Measurements from ENCODE around the gene RWDD1. TPM values are rescaled to one million over a fixed set of nuclear protein-coding genes. Genes with fewer than 3 reads are reported as not detected.

RWDD1 gene
- total and polyA plus RNA-seq, 2 of the 13 experiments (the other 11 are each of a cell fraction or from before 2014, with no cell fraction given) = 27.4 to 67.1 TPM

- TF ChIP-seq ZNF574 (CRISPR knock-in tag; IDR thresholded peaks at IDR 0.05) (peak; percentile 89), ZNF407 (CRISPR knock-in tag; IDR thresholded peaks at IDR 0.05; ENCODE audit: not compliant biosample characterization) (no peak), MED1 (CRISPR knock-in tag; IDR thresholded peaks at IDR 0.05) (peak; percentile 97), ZNF10 (CRISPR knock-in tag; IDR thresholded peaks at IDR 0.05; ENCODE audit: borderline replicate concordance, low read depth) (no peak), ZFP90 (CRISPR knock-in tag; IDR thresholded peaks at IDR 0.05; ENCODE audit: borderline replicate concordance) (peak; percentile 74; the same call in 1 of the 2 replicates), RFXAP (CRISPR knock-in tag; IDR thresholded peaks at IDR 0.05; ENCODE audit: borderline replicate concordance) (peak; percentile 90), FUBP1 (CRISPR knock-in tag; IDR thresholded peaks at IDR 0.05; ENCODE audit: borderline replicate concordance) (no peak), ZNF83 (CRISPR knock-in tag; IDR thresholded peaks at IDR 0.05; ENCODE audit: borderline replicate concordance) (no peak), SALL2 (CRISPR knock-in tag; IDR thresholded peaks at IDR 0.05) (peak; percentile 85; the same call in 1 of the 2 replicates), ZSCAN22 (CRISPR knock-in tag; IDR thresholded peaks at IDR 0.05) (no peak), KLF13 (CRISPR knock-in tag; IDR thresholded peaks at IDR 0.05) (no peak), RBM39 (IDR thresholded peaks at IDR 0.05; ENCODE audit: low read depth, low read length, poor library complexity, severe bottlenecking) (no peak), SIN3A (IDR thresholded peaks at IDR 0.05; ENCODE audit: borderline replicate concordance, low read depth, low read length) (0 out of 2 replicates have a peak, but pooled peaks have one; percentile 66), HDAC2 (CRISPR knock-in tag; IDR thresholded peaks at IDR 0.05) (peak; percentile 97), KDM3A (CRISPR knock-in tag; IDR thresholded peaks at IDR 0.05; ENCODE audit: low read depth) (peak; percentile 90; the same call in 1 of the 2 replicates), CEBPG (CRISPR knock-in tag; IDR thresholded peaks at IDR 0.05) (peak; percentile 84), HES4 (CRISPR knock-in tag; IDR thresholded peaks at IDR 0.05; ENCODE audit: borderline replicate concordance) (no peak)
Observed at GRCh38 chr6:116631379-116631990, 60.2 kb downstream of the RWDD1 start (continued).

Data from HepG2 (cell line).